Epithelial cell of esophagus (primary cell): ENCODE measurements around the gene BORCS5.

Source experiments
- DNase-seq: peaks from one replicate; pipeline ENCODE4 v3.0.0; 2010; ENCODE audit warnings: low read depth
- H3K4me3 ChIP-seq: 2 replicates; pipeline ENCODE4 v1.5.1; 2011; ENCODE audit warnings: mild to moderate bottlenecking, low read length, control low read depth
- TF ChIP-seq, protein P1 (sequence below): IDR thresholded peaks from 2 replicates; pipeline ENCODE4 v1.5.1; 2011; ENCODE audit warnings: low read depth, mild to moderate bottlenecking, low read length, control low read depth, inconsistent platforms; ENCODE audit not compliant: insufficient read depth; ENCODE audit errors: missing control alignments

The BORCS5 gene

DNA sequence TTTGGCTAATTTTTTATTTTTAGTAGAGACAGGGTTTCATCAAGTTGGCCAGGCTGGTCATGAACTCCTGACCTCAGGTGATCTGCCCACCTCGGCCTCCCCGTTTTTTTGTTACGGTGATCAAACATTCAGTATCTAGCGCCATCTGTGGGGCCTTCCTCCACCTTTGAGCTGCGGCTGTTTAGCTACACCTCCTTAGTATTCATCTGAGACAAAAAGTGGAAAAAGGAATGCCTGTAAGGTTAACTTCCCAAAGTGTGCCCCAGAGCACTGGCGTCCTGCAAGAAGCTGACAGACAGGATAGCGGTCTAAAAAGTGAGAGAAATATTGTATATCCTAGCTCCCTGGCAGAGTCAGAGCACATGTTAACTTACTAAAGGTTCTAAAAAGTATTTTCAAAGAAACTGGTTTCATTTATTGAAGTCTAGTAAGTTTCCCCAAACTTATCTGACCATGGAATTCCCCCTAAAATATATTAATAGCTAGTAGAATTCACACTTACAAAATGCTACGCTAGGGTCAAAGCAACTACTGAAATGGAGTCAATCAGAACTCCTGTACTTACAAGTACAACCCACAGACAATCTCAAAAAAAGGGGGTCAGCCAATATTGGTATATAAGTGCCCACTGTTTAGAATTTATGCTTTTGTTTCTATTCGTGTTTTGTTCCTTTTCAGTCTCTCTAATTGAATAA, 146.7 kb downstream of the BORCS5 start:
- H3K4me3 ChIP-seq, result no peak overlapping the region
- TF ChIP-seq, protein P1, sequence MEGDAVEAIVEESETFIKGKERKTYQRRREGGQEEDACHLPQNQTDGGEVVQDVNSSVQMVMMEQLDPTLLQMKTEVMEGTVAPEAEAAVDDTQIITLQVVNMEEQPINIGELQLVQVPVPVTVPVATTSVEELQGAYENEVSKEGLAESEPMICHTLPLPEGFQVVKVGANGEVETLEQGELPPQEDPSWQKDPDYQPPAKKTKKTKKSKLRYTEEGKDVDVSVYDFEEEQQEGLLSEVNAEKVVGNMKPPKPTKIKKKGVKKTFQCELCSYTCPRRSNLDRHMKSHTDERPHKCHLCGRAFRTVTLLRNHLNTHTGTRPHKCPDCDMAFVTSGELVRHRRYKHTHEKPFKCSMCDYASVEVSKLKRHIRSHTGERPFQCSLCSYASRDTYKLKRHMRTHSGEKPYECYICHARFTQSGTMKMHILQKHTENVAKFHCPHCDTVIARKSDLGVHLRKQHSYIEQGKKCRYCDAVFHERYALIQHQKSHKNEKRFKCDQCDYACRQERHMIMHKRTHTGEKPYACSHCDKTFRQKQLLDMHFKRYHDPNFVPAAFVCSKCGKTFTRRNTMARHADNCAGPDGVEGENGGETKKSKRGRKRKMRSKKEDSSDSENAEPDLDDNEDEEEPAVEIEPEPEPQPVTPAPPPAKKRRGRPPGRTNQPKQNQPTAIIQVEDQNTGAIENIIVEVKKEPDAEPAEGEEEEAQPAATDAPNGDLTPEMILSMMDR, result no peak
- DNase-seq, result no peak

- TF ChIP-seq, protein P1, result no peak
- H3K4me3 ChIP-seq, result no peak overlapping the region
- no peak for DNase-seq
These were observed 148.9 kb downstream of the BORCS5 start for GRCh38 chr12:12505544-12506495.

DNA sequence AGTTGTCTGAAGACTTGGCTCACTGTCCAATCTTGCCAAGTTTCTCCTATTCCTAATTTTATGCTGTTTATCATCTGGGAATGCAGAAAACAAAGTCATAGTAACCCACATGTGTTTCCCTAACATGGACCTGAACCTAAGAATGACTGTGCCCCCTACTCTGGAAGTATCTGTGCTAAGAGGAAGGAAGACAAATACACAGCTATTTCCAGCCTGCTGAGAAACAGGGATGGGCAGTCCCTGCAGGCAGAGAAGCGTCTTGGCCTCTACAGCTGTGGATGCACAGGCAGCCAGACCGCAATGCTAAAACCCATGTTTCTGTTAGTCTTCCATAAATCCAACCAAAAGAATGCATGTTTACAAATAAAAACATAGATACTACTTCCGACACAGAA, 149.6 kb downstream of the BORCS5 start:
- no peak for DNase-seq
- TF ChIP-seq, protein P1, result no peak
- H3K4me3 ChIP-seq, result no peak overlapping the region

DNA sequence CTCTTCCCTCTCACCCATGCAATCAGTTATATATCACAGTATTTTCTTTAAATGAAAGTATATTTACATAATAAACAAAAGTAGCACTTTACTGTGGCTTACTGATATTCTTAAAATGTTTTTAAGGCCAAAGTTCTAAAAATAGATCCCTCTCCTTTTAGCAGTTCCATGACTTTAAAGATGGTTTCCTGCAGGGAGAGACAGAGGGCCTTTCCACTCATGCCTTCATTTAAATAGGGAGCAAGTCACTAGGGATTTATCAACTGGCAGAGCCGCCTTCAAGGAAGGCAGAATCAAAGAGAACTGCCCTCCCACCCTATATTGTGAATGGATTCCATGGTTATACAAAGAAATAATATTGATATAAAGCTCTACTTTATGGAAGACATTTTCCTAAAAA, 150.2 kb downstream of the BORCS5 start:
- H3K4me3 ChIP-seq, result no peak overlapping the region
- no peak for DNase-seq
- TF ChIP-seq, protein P1, result no peak

DNA sequence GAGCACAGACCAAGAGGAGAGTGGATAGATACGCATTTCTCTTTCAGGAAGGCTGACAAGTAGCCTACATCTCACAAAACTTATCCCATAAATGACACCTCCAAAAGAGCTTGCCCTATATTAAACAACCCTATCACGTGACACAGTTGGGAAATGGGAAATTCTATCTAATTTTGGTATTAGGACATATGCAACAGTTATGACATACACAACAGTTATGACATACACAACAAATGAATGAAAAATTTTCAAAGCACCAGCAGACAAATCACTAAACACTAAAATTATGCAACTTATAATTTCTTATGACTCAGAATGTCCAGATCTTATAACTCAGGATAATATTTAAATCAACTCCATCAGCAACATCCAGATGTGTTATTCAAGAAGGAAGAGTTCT, 151.7 kb downstream of the BORCS5 start:
- DNase-seq, result peak; percentile 77
- no peak overlapping the region for H3K4me3 ChIP-seq

GRCh38 chr12:12510141-12510540, 153.3 kb downstream of the BORCS5 start:
- TF ChIP-seq, protein P1, result no peak
- H3K4me3 ChIP-seq, result no peak overlapping the region
- DNase-seq, result peak; percentile 91

More for the DNA sequence above, 151.7 kb downstream of the BORCS5 start:
- TF ChIP-seq, protein P1, result no peak
